ENCODE data around the gene TUT4.

The TUT4 gene

GRCh38 chr1:52460694-52461093 is 92.2 kb downstream of the TUT4 start:
- DNase-seq: no peak

DNA sequence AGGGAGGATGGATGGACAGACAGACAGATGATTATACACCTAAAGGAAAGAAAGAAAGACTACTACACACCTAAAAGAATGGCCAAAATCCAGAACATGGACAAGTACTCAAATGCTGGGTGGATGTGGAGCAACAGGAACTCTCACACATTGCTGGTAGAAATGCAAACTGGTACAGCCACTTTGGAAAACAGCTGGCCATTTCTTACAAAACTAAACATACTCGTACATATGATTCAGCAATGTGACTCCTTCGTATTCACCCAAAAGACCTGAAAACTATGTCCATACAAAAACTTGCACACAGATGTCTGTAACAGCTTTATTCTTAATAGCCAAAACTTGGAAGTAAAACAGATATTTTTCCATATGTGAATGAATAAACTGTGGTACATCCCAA is 97.2 kb downstream of the TUT4 start:
- no peak for DNase-seq

DNA sequence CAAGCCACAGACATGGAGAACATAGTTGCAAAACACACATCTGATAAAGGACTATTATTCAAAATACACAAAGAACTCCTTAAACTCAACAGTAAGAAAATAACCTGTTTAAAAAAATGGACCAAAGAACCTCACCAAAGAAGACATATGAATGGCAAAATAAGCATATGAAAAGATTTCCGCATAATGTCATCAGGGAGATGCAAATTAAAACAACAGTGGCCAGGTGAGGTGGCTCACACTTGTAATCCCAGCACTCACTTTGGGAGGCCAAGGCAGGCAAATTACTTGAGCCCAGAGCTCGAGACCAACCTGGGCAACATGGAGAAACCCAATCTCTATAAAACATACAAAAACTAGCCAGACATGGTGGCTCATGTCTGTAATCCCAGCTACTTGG is 98.1 kb downstream of the TUT4 start:
- no peak for DNase-seq

DNA sequence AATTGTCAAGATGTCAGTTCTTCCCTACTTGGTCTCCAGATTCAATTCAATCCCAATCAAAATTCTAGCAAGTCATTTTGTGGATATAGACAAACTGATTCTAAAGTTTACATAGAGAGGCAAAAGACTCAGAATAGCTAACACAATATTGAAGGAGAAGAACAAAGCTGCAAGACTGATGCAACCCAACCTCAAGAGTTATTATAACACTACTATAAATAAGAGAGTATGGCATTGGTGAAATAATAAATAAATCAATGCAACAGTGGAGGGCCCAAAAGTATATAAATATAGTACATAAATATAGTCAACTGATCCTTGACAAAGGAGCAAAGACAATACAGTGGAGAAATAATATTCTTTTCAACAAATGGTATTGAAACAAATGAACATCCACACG is 98.8 kb downstream of the TUT4 start:
- no peak for DNase-seq

GRCh38 chr1:52444463-52444862 is 108.4 kb downstream of the TUT4 start:
- DNase-seq: no peak

GRCh38 chr1:52439976-52440375 is 112.9 kb downstream of the TUT4 start:
- no peak for DNase-seq

GRCh38 chr1:52436817-52437216 is 116.1 kb downstream of the TUT4 start:
- no peak for DNase-seq

- DNase-seq: no peak
These were observed 117.2 kb downstream of the TUT4 start for GRCh38 chr1:52435650-52436049.

DNA sequence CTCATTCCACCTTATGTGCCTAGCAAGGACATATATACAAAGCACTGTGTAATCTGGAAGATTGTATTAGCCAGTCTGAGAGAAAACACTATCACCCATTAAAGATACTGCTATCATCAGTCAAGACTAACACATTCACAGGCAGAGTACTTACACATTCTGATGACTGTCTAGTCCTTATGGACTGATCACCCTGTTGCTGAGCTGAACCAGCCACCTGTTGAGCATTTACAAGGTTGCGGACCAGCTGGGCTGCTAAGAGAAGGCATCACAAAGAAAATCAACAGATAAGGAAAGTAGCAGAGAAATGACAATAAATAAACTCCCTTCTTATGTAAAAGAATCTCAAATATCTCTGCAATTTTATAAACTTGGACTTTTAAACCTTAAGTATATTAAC is 117.7 kb downstream of the TUT4 start:
- DNase-seq: no peak

- DNase-seq: no peak
These were observed 120.1 kb downstream of the TUT4 start for GRCh38 chr1:52432807-52433206.

DNA sequence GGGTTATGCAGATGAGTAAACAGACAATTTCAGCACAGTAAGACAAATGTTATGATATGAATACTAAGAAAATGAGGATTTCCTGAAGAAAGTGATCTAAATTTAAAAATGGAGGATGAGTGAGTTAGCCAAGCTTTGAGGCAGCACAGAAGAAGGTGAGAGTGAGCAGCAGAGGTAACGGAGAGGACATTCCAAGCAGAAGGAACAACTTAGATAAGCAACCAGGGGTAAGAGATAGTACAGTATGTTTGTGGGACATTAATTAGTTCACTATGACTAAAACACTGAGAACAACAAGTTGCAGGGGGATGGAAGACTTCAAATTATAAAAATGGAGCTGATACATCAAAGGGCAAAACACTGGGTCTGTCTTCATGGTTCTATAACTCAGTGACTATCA is 125.7 kb downstream of the TUT4 start:
- no peak for DNase-seq

DNA sequence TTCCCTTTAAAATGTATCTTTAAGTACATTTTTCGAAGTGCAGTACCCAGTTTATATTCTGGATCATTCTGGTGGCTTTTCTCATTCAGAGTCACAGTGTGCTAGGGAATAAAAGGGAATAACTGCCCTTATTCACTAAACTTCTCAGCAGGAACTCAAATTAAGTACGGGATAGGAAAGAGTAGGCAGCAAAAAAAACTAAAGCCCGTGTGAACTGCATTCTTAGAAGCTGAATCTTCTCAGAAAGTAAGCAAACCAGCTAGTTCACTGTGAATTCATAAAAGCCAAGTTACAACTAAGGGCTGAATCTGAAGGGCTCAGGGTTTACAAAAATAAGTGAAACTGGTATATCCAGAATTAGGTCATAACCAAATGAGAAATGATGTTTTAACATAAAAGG is 126.5 kb downstream of the TUT4 start:
- no peak for DNase-seq

GRCh38 chr1:52424813-52425212 is 128.1 kb downstream of the TUT4 start:
- no peak for DNase-seq

- no peak for DNase-seq
These were observed 128.7 kb downstream of the TUT4 start for GRCh38 chr1:52424231-52424636.

DNA sequence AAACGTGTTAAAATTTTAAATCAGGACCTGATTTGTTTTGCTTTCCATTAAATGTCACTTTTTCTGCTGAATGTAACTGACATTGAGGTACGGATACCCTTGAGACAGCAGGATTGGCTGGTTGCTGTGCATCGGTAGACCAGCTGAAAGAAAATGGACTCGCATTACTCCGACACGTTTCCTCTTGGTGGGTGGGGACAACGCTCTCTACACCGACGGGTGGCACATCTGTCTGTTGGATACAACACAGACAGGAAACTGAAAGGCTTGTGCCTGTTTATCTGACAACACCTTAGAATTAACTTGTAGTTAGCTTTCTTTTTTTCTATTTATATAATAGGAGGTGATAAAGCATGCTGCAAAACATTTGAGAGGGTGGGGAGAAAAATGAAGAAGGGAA is 129.1 kb downstream of the TUT4 start:
- DNase-seq: no peak

- DNase-seq: no peak
These were observed 129.8 kb downstream of the TUT4 start for GRCh38 chr1:52423055-52423454.

DNA sequence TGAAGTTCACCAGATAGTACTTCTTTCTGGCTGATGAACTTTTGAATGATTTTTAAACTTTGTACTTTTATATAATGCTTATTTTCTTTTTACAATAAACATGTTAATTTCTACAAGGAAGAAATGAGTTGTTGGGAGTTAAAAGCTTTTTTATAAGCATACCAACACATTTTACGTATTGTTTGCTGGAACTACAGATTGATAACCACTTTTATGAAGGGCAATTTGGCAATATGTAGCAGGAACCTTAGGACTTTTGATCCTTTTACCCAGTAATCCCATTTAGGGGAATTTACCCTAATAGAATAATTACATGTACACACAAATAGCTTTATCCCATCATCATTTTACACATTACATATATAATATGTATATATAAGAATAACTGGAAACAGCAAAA is 132.2 kb downstream of the TUT4 start:
- no peak for DNase-seq

DNA sequence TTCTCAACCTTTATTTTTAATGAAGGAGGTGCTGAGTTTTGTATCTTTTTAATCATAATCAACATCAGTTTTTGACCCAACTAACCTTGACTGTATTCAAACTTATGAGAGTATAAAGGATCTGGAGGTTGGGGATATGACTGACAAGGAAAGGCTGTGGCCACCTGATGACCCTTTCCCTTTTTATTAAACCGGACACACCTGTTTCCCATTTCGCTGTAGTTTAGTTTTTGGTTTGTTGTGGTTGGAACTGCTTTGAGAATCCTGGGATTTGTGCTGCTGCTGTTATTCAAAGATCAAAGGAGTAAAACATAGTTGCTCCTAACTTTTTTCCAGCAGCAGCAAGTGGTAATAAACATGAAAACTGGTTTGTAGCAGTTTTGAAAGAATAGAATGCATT is 136.1 kb downstream of the TUT4 start:
- no peak for DNase-seq

DNA sequence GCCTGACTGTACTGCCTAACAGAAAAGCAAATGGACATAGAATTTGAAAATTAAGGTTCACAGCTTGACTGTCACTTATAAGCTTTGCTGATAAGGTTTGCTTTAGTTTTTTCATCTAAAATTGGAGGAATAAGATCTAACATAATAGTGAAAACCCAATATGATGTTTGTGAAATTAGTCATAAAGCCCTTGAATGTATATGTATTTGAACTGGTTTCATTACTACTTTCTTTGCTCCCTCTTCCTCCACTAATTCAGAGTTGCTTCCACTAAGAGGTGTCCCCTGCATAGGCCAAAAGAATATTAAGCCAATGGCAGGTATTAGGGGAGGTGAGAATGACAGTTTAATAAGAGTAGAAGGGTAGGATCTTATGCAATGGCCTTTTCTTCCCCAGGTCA is 137.9 kb downstream of the TUT4 start:
- DNase-seq: no peak

DNA sequence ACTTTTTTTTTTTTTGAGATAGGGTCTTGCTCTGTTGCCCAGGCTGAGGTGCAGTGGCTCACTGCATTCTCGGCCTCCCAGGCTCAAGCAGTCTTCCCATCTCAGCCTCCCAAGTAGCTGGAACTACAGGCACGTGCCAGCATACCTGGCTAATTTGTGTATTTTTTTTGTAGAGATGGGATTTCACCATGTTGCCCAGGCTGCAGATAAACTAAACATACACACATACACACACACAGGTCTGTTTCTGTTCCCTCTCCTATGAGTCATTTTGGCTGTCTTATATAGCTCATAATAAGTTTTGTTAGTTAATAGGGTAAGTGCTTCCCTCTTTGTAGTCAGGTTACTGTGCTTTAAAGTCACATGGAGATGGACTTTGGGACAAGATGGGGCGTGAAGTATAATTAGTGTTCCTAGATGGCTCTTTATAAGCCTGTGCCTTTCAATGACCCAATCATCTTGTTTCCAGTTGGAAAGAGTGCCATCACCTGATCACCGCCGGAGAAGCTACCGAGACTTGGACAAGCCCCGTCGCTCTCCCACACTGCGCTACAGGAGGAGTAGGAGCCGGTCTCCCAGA is 139.4 kb downstream of the TUT4 start:
- no peak for DNase-seq

DNA sequence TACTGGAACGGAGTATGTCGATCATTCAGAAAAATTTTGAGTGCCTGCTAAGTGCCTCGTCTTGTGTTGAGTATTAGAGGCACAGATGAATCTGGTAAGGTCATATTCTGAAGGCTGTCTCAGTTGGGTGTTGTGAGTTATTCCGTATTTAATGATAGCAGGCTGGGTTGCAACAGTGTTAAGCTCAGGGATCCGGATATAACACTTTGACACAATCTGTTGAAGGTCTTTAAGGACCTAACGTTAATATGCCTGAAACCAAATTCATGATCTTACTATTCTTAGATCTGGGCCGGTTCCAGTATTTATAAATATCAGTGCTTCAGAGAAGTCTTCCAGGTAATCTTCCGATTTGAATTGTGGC is 147.9 kb downstream of the TUT4 start:
- DNase-seq: no peak

GRCh38 chr1:52404116-52404974 is 148.5 kb downstream of the TUT4 start, which contains the start of the genes ORC1 and PRPF38A:
ORC1 (minus strand) TSS chr1:52404423; CDS start chr1:52402223, 2,200 bp downstream.
PRPF38A (plus strand) TSS chr1:52404602; CDS start chr1:52404750, 148 bp downstream.
- peak; percentile 95 for DNase-seq

DNA sequence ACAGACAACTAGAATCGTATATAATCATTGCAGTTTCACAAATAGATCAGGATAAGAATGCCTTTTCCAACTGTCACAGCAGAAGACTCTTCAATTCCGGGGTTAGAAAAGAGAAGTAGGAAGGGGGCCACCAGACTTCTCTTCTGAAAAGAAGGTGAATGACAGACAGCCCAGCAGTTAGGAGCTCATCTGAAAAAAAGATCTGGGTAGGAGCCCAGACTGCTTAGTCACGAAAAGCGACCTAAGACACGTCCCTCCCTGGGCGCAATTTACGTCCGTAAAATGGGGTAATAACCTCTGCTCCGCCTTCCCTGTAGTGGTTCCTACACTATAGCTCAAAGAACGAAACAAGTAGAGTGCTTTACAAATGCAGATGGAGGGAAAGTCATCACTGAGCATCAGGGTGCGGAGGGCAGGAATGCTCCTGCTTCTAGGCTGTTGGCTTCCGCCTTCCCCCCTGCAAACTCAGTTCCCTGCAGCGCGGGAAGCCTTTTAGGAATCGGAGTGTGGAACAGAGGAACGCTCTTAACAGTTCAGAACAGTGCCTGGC is 149.3 kb downstream of the TUT4 start:
- no peak for DNase-seq

GRCh38 chr1:52402860-52403240 is 150.0 kb downstream of the TUT4 start:
- DNase-seq: no peak

Data from NCI-H1092 treated with DMSO at 0.1 percent for 48 hours (cell line).